Hindlimb muscle (tissue), 1 donor: ENCODE data around the gene LIMA1. TPM values are rescaled to one million over a fixed set of nuclear protein-coding genes. Genes with fewer than 3 reads are reported as not detected.
"Not testable (repeated sequence)": the region's sequence is repeated elsewhere in the genome, so short reads cannot be mapped to it uniquely, and the experiment has no call there.

Source experiments
- DNase-seq: peaks from one replicate; pipeline ENCODE4 v3.0.0-alpha.2; 2013
- polyA plus RNA-seq: library from polyadenylated mRNA; unstranded; fragments of 120-200 nt; gene quantifications from one replicate; pipeline ENCODE4 v1.2.1, GENCODE V29; 2013; ENCODE audit not compliant: insufficient read length

LIMA1 gene
- polyA plus RNA-seq = 123 TPM

- DNase-seq = peak; percentile 95
Measured at GRCh38 chr12:50283229-50283923, at the start of gene LIMA1. Gene LIMA1, minus strand, starts transcription at chr12:50283520. Its CDS starts 34,769 bp downstream, at chr12:50248751.

DNA sequence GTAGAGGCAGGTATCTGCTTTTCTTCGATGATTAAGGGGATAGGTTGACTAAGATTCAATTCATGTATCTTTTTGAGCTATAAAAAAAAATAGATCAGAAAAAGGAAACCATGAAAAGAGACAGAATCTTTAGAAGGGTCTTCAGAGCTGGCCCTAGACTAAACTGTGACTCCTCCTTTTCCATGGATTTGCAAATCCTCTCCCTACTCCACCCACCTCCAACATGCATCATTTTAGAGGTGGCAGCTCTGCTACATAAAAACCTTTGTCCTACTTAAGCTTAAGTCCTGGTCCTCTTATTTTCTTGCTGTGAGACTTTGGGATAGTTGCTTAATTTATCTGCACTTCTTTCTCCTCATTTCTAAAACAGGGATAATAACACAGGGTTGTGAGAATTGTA lies 48.4 kb upstream of the LIMA1 start:
- no peak for DNase-seq

- not testable (repeated sequence) for DNase-seq
Measured at GRCh38 chr12:50328664-50329063, 45.3 kb upstream of the LIMA1 start.

DNA sequence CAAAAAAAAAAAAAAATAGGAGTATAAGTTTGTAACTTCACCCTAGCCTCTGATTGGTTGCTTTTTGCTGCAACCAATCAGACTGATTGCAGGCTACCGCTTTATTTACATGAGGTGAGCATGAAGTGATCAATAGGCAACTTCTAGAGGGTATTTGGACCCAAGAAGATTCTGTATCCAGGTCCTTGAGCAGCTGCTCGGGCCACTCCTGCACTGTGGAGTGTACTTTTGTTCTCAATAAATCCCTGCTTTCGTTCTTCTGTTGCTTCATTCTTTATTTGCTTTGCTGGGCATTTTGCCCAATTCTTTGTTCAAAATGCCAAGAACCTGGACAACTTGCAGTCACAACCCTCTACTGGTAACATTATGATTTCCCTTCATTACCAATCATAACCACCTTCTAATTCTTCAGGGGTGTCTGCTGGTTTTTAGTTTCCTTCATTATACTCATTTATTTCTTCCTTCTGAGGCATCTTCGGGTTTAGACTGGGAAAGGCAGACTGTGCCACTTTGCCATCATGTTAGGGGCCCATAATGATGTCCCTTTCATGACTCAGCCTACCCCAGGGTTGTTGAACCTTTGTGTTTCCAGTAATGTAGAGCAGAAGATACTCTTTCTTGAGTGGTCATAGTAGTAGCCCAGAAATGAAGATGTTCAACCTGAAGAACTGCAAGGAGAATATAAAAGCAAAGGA lies 43.4 kb upstream of the LIMA1 start:
- no peak for DNase-seq

GRCh38 chr12:50325890-50326391 lies 42.6 kb upstream of the LIMA1 start:
- DNase-seq = no peak

DNA sequence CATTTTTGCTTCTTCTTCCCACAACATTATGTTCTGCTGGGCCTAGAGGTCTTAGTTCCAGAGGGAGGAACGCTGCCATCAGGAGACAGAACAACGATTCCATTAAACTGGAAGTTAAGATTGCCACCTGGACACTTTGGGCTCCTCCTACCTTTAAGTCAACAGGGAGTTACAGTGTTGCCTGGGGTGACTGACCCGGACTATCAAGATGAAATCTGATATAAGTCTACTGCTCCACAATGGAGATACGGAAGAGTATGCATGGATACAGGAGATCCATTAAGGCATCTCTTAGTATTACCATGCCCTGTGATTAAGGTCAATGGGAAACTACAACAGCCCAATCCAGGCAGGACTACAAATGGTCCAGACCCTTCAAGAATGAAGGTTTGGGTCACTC lies 41.5 kb upstream of the LIMA1 start:
- not testable (repeated sequence) for DNase-seq

GRCh38 chr12:50324077-50324476 lies 40.8 kb upstream of the LIMA1 start:
- DNase-seq = not testable (repeated sequence)

GRCh38 chr12:50322206-50322605 lies 38.9 kb upstream of the LIMA1 start:
- DNase-seq = no peak

GRCh38 chr12:50317203-50317602 lies 33.9 kb upstream of the LIMA1 start:
- no peak for DNase-seq

- no peak for DNase-seq
Measured at GRCh38 chr12:50315803-50316202, 32.5 kb upstream of the LIMA1 start.

- DNase-seq = peak; percentile 61
Measured at GRCh38 chr12:50314636-50315312, 31.5 kb upstream of the LIMA1 start.

DNA sequence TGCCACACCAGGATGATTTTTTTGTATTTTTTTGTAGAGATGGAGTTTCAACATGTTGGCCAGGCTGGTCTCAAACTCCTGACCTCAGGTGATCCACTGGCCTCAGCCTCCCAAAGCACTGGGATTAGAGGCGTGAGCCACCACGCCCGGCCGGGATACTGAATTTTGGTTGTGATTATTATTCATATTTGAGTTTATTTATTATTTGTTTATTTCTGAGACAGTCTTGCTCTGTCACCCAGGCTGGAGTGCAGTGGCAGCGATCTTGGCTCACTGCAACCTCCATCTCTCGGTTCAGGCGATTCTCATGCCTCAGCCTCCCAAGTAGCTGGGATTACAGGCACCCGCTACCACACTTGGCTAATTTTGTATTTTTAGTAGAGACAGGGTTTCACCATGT lies 30.7 kb upstream of the LIMA1 start:
- DNase-seq = not testable (repeated sequence)

DNA sequence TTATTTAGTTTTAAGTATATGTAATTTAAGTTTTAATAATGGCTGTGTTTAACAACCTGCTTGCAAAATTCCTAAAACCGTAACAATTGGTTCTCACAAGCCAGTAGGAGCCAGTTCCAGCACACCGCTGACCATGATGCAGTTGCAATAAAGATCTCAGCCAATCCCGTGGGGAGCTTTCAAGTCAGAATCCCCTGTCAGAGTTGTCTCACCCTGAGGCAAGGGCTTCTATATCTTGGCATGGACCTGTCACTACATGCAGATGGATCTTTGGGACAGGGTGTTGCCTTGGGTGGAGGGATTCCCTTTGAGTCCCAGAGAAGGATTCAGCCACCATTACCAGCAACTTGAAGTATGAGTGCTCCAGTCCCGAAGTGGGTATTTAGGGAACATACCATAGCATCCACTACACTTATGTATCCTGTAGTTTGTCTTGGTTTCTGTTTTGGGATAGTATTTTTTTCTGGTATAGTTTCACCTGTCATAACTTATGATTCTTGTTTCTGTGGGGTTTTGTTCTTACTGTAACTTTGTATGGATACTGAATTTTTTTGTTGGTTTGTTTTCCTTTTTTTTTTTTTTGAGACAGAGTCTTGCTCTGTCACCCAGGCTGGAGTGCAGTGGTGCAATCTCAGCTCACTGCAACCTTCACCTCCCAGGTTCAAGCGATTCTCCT lies 30.1 kb upstream of the LIMA1 start:
- DNase-seq = no peak

GRCh38 chr12:50311858-50312609 lies 28.7 kb upstream of the LIMA1 start:
- not testable (repeated sequence) for DNase-seq

GRCh38 chr12:50309950-50310349 lies 26.6 kb upstream of the LIMA1 start:
- no peak for DNase-seq

- peak; percentile 34 for DNase-seq
Measured at GRCh38 chr12:50302686-50303085, 19.4 kb upstream of the LIMA1 start.

DNA sequence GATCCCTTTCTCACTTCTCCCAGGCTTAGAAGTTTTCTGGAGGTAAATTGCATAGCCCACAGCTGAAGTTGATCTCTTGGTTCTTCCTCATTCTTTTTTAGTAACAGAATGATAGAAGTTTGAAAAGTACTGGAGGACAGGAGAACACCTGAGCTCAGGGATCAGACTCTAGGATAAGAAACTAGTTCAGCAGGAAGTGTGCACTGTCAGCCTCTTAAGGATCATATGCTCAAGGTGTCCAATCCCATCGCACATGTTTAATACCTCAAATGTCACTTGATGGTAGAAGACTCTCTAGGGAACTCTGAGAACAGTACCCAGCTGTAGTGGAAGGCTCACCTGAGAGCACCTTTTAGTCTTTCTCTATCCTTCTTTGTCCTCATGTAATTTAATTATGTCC lies 14.7 kb upstream of the LIMA1 start:
- DNase-seq = no peak

GRCh38 chr12:50297027-50297426 lies 13.7 kb upstream of the LIMA1 start:
- DNase-seq = peak; percentile 15

DNA sequence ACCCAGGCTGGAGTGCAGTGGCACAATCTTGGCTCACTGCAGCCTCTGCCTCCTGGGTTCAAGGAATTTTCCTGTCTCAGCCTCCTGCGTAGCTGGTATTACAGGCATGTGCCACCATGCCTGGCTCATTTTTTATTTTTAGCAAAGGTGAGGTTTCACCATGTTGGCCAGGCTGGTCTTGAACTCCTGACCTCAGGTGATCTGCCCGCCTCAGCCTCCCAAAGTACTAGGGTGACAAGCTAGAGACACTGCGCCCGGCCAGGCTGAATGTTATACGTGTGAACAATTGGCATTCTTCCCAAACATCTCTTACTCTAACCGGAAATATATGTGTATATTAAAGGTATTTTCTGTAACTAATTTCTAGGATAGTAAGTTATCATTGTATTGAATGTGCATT lies 13.2 kb upstream of the LIMA1 start:
- DNase-seq = no peak

- no peak for DNase-seq
Measured at GRCh38 chr12:50291377-50291776, 8.1 kb upstream of the LIMA1 start.

DNA sequence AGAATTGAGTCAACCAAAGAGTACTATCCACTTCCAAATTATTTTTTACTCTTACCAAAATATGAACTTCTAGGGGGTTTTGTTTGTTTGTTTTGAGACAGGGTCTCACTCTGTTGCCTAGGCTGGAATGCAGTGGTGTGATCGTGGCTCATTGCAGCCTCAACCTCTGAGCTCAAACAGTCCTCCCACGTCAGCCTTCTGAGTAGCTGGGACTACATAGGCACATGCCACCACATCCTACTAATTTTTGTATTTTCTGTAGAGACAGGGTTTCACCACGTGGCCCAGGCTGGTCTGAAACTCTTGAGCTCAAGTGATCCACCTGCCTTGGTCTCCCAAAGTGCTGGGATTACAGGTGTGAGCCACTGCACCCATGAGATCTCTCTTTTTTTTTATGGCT lies 7.4 kb upstream of the LIMA1 start:
- not testable (repeated sequence) for DNase-seq

DNA sequence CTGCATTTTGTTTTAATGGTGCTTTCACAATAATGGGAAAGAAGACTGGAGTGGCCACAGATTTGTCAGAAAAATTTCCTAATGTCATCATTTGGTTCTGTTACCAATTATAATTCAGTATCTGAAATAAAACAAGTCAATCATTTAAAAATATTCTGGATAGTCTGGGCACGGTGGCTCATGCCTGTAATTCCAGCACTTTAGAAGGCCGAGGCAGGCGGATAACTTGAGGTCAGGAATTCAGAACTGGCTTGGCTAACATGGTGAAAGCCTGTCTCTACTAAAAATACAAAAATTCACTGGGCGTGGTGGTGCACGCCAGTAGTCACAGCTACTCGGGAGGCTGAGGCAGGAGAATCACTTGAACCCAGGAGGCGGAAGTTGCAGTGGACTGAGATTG lies 4.0 kb upstream of the LIMA1 start:
- no peak for DNase-seq
